ENCODE data around the gene ADCY3. TPM values are rescaled to one million over a fixed set of nuclear protein-coding genes. Genes with fewer than 3 reads are reported as not detected.

Gene ADCY3
- total RNA-seq, 1 experiment from 2014 or later: 75.6 TPM

- intact Hi-C loops (cut with micrococcal nuclease; ENCODE audit: unreplicated experiment): no loop called here
- Mint-ChIP-seq H3K27ac (ENCODE audit: unreplicated experiment) (no peak overlapping the region), H3K36me3 (ENCODE audit: insufficient read depth, unreplicated experiment) (peaks cover 13% of the 10 kb centered on the region), H3K4me1 (ENCODE audit: low read depth, unreplicated experiment) (no peaks in the 10 kb centered on the region), H3K27me3 (ENCODE audit: insufficient read depth, unreplicated experiment) (no peaks in the 10 kb centered on the region), H3K4me3 (ENCODE audit: unreplicated experiment) (no peak overlapping the region), H3K9me3 (ENCODE audit: unreplicated experiment) (no peaks in the 10 kb centered on the region)
- no peaks in the 10 kb centered on the region for H3K4me1 ChIP-seq
- ChIA-PET POLR2A (no interaction called here), CTCF (no interaction called here)
- BruUV-seq (replicated peaks): no TSS peak
- DNase-seq: no peak
- no peaks in the 10 kb centered on the region for H3K27me3 ChIP-seq (replicated peaks; ENCODE audit: control insufficient read depth, insufficient read depth, low read length)
- no peak overlapping the region for H3K4me3 ChIP-seq (ENCODE audit: low read depth, low read length)
- TF ChIP-seq CTCF (IDR thresholded peaks at IDR 0.05; ENCODE audit: insufficient read depth in 1 of 2, low read depth in 1 of 2, low read length in 1 of 2, severe bottlenecking in 1 of 2, unreplicated experiment in 1 of 2): no peak
- H3K9me3 ChIP-seq: peaks cover 2% of the 10 kb centered on the region; the same call in 1 of the 2 replicates
- no peaks in the 10 kb centered on the region for H3K36me3 ChIP-seq (ENCODE audit: control insufficient read depth, insufficient read depth, low read length)
These were observed 32.6 kb downstream of the ADCY3 start for GRCh38 chr2:24887307-24887874.

DNA sequence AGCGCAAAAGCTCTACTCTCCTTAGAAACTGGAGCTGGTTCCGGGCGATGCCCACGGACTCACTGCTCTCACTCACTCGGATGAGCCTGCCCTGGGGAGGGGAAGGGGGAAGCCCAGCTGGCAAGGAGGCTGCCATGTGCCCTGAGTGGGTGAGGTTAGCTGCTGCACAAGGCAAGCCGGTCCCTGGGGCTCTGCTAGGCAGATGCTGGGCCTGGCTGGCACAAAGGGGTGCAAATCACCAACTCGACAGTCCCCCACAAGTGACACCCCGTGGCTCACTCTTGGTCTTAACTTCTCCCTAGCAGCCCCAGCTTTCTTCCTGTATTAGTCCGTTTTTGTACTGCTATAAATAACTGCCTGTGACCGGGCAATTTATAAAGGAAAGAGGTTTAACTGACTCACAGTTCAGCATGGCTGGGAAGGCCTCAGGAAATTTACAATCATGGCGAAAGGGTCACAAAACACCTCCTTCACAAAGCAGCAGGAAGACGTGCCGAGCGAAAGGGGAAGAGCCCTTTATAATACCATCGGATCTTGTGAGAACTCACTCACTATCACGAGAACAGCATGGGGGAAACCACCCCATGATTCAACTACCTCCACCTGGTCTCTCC, 33.2 kb downstream of the ADCY3 start:
- TF ChIP-seq CTCF (IDR thresholded peaks at IDR 0.05; ENCODE audit: insufficient read depth in 1 of 2, low read depth in 1 of 2, low read length in 1 of 2, severe bottlenecking in 1 of 2, unreplicated experiment in 1 of 2): no peak
- Histone ChIP-seq H3K36me3 (ENCODE audit: control insufficient read depth, insufficient read depth, low read length) (no peaks in the 10 kb centered on the region), H3K27me3 (replicated peaks; ENCODE audit: control insufficient read depth, insufficient read depth, low read length) (no peaks in the 10 kb centered on the region), H3K9me3 (no peaks in the 10 kb centered on the region), H3K4me1 (no peaks in the 10 kb centered on the region), H3K4me3 (ENCODE audit: low read depth, low read length) (no peak overlapping the region)
- CTCF ChIA-PET: no interaction called here
- DNase-seq: no peak
- intact Hi-C loops (cut with micrococcal nuclease; ENCODE audit: unreplicated experiment): no loop called here
- no peak overlapping the region for H3K4me3 Mint-ChIP-seq (ENCODE audit: unreplicated experiment)
- peaks cover 13% of the 10 kb centered on the region for H3K36me3 Mint-ChIP-seq (ENCODE audit: insufficient read depth, unreplicated experiment)
- no peaks in the 10 kb centered on the region for H3K9me3 Mint-ChIP-seq (ENCODE audit: unreplicated experiment)
- H3K27ac Mint-ChIP-seq (ENCODE audit: unreplicated experiment): no peak overlapping the region
- H3K27me3 Mint-ChIP-seq (ENCODE audit: insufficient read depth, unreplicated experiment): no peaks in the 10 kb centered on the region
- POLR2A ChIA-PET: no interaction called here
- no TSS peak for BruUV-seq (replicated peaks)
- H3K4me1 Mint-ChIP-seq (ENCODE audit: low read depth, unreplicated experiment): no peaks in the 10 kb centered on the region

- H3K9me3 ChIP-seq: no peaks in the 10 kb centered on the region
- ChIA-PET POLR2A (no interaction called here), CTCF (no interaction called here)
- no TSS peak for BruUV-seq (replicated peaks)
- Mint-ChIP-seq H3K9me3 (ENCODE audit: unreplicated experiment) (no peaks in the 10 kb centered on the region), H3K27me3 (ENCODE audit: insufficient read depth, unreplicated experiment) (no peaks in the 10 kb centered on the region), H3K4me3 (ENCODE audit: unreplicated experiment) (no peak overlapping the region), H3K36me3 (ENCODE audit: insufficient read depth, unreplicated experiment) (peaks cover 13% of the 10 kb centered on the region), H3K4me1 (ENCODE audit: low read depth, unreplicated experiment) (no peaks in the 10 kb centered on the region), H3K27ac (ENCODE audit: unreplicated experiment) (no peak overlapping the region)
- intact Hi-C loops (cut with micrococcal nuclease; ENCODE audit: unreplicated experiment): no loop called here
- TF ChIP-seq CTCF (IDR thresholded peaks at IDR 0.05; ENCODE audit: insufficient read depth in 1 of 2, low read depth in 1 of 2, low read length in 1 of 2, severe bottlenecking in 1 of 2, unreplicated experiment in 1 of 2): no peak
- no peak for DNase-seq
- no peaks in the 10 kb centered on the region for H3K36me3 ChIP-seq (ENCODE audit: control insufficient read depth, insufficient read depth, low read length)
- no peak overlapping the region for H3K4me3 ChIP-seq (ENCODE audit: low read depth, low read length)
- H3K27me3 ChIP-seq (replicated peaks; ENCODE audit: control insufficient read depth, insufficient read depth, low read length): no peaks in the 10 kb centered on the region
- H3K4me1 ChIP-seq: no peaks in the 10 kb centered on the region
These were observed 33.9 kb downstream of the ADCY3 start for GRCh38 chr2:24886126-24886501.
